IPS DF 4.7 (cell line): ENCODE measurements around the gene ZNF622.

Experiments
- DNase-seq: peaks from one replicate; pipeline ENCODE4 v3.0.0-alpha.2; 2013; ENCODE audit warnings: low spot score; ENCODE audit errors: extremely low read depth

The ZNF622 gene

GRCh38 chr5:16431490-16431889, 34.1 kb downstream of the ZNF622 start:
- no peak for DNase-seq

- no peak for DNase-seq
Measured at GRCh38 chr5:16430349-16431089, 35.1 kb downstream of the ZNF622 start.

- no peak for DNase-seq
Measured at GRCh38 chr5:16428359-16428758, 37.2 kb downstream of the ZNF622 start.

- no peak for DNase-seq
Measured at GRCh38 chr5:16427587-16427986, 38.0 kb downstream of the ZNF622 start.

- DNase-seq, result no peak
Measured at GRCh38 chr5:16418471-16418922, 47.1 kb downstream of the ZNF622 start.

GRCh38 chr5:16417398-16418074, 48.1 kb downstream of the ZNF622 start:
- no peak for DNase-seq

- no peak for DNase-seq
Measured at GRCh38 chr5:16414861-16415260, 50.7 kb downstream of the ZNF622 start.

- DNase-seq, result no peak
Measured at GRCh38 chr5:16413166-16413860, 52.3 kb downstream of the ZNF622 start.

- DNase-seq, result no peak
Measured at GRCh38 chr5:16412556-16412955, 53.0 kb downstream of the ZNF622 start.

- no peak for DNase-seq
Measured at GRCh38 chr5:16411741-16412455, 53.7 kb downstream of the ZNF622 start.

- DNase-seq, result no peak
Measured at GRCh38 chr5:16411235-16411634, 54.4 kb downstream of the ZNF622 start.

GRCh38 chr5:16410338-16410737, 55.3 kb downstream of the ZNF622 start:
- no peak for DNase-seq

- DNase-seq, result no peak
Measured at GRCh38 chr5:16406630-16407029, 59.0 kb downstream of the ZNF622 start.

GRCh38 chr5:16406023-16406422, 59.6 kb downstream of the ZNF622 start:
- DNase-seq, result no peak
